Glomerular visceral epithelial cell (primary cell): Measurements from ENCODE around the gene SLC25A51.
"Not testable (repeated sequence)": the region's sequence is repeated elsewhere in the genome, so short reads cannot be mapped to it uniquely, and the experiment has no call there.

Experiments
- DNase-seq: peaks from one replicate; pipeline ENCODE4 v3.0.0-alpha.2; 2016; ENCODE audit errors: extremely low spot score

SLC25A51 gene

DNA sequence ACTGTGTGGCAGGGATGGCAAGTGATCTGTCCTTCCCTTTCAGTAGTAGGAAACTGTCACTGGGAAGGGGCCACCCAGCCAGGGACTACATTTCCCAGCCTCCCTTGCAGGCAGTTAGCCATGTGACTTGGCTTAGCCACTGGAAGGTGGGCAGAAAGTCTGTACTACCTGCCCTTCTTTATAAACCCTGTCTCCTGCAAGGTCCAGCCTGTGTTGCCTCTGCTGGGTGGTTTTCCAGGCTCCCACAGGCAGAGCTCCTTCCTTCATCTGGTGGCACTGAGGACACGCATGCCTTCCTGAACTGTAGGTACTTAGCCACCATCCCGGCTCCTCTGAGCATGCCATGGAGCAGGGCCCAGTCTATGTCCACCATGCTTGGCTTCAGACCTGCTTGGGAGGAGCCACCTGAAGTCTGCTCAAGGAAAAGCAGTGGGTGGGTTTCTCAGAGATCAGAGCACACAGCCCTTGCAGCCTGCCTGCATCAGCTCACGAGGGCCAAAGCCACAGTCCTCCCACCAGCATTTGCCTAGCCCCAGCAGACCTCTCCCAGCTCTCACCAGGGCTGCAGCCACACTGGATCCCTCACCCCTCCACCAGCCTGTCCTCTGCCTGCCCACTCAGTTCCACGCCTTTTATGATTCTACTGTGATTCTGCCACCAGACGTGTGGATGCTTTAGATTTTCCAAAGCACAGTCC lies 16.7 kb upstream of the SLC25A51 start:
- DNase-seq = no peak

GRCh38 chr9:37919956-37920335 lies 16.0 kb upstream of the SLC25A51 start:
- no peak for DNase-seq

DNA sequence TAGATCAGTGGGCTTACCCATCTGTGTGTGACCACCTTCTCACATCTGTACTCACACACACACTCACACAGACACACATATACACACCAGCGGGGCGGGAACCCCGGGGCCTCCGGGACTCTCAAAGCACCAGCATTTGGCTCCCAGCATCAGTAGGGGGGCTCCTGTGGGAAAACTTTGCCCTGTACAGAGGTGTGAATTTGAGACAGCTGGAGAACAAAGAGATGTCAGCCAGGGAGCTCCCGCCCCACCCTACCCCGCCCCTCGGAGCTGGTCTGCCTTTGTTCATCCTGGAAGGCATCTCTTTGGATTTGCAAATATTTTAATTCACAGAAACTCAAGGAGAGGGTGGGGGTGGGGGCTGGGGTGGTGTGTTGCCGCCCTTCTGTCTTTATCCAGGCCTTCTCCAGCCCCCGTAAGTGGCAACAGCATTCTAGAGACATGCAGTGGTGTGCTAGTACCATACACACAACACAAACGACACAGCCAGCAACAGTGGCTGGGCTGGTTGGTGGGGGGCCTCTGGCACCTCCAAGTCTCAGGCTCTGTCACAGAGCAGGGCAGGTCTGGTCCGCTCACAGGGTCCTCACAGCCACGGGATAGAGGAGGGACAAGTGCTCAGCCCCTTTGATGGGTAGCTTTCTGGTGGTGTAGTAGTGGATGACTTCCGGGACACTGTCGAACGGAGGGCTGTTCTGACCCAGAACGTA lies 15.5 kb upstream of the SLC25A51 start:
- DNase-seq = no peak

DNA sequence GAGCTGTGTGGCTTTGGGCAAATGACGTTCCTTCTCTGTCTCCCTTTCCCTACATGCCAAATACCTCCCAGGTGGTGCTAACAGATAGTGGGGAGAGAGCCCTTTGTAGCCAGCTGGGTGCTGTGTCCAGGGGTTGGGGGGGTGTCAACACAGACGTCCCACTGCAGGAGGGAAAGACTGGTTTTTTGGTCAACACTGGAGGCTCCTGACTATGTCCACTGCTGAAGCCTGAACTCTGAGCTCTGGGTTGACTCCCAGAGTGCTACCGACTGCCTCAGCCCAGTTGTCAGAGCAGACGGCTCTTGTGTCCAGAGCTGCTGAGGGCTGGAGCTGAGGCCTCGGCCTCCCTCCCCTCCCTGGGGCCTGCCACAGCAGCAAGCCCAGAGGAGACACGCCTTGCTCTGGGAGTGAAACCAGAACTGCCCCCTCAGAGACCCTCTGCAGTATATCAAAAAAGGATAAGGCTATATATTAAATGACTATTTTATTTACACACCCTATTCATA lies 14.8 kb upstream of the SLC25A51 start:
- no peak for DNase-seq

DNA sequence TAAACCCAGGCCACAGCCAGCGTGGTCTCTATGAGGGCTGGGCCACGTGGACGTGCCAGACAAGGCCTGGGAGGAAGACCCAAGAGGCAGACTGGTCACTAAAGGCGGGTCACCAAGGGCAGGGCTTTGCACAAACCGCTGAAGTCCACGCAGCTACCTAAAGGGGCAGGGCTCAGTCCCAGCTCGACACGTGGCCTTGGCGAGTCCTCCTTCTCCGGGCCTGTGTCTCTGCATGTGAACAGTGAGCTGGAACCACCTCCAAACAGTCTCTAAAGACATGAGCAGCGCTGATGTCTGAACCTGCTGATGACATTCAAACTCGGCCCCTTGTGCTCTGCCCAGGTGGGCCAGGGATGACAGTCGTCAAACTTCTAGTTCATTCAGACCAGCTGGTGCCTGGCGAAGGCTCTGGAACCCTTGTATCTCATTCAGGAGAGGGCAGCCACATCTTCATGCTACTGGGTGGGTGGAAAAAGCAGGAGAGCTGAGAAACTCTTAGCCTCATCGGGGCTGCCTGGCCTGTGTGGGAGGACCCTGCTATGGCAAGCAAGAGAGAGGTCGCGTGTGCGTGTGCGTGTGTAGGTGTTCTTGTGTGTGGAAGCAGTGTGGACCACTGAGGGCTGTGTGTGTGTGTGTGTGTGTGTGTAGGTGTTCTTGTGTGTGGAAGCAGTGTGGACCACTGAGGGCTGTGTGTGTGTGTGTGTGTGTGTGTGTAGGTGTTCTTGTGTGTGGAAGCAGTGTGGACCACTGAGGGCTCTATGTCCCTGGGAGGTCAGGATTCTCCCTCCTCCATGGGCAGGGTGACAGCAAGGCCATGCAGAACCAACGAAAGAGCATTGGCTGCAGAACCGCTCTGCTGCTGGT lies 14.1 kb upstream of the SLC25A51 start:
- no peak for DNase-seq

DNA sequence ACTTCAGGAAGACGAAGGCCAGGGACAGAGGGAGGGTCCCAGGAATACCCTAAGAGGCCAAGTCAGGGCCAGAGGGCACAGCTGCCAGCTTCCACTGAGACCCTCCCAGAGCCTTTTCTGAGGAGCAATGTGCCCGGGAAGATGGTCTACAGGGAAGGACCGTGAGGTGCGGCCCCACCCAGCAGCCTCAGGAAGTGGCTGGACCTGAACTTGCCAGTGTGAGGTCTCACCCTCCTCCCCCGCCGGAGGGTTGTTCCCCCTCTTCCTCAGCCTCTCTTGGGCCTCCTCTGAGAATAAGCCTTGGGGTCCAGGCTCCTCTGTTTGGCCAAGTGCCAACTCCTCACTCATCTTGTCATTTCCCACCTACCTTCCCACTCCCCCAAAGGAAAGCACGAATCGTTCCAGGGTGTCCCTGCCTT lies 13.4 kb upstream of the SLC25A51 start:
- no peak for DNase-seq

GRCh38 chr9:37916471-37917312 lies 12.8 kb upstream of the SLC25A51 start:
- DNase-seq = no peak

DNA sequence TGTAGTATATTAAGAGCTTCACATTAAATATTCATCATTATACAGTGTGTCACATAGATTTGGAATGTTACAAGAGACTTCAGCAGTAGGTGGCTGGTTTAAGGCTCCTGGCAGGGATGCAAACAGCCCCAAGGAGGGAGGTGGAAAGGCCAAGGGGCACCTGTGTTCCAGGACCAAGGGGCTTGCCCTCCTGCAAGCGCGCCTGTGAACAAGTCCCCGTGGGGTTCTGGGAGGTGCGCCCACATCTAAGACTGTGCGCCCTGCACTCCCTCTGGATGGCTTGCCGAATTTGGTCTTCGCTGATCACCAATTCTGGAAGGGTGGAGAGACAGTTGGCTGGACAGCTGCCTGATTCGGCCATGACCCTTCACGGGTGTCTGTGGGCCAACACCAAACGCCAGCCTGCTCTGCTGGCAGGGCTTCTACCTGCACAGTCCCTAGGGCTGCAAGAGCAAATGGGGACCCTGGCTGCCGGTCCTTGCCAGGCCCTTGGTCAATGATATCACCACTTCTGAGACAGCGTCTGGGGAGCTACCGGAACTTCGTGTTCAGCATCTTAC lies 12.1 kb upstream of the SLC25A51 start:
- no peak for DNase-seq

DNA sequence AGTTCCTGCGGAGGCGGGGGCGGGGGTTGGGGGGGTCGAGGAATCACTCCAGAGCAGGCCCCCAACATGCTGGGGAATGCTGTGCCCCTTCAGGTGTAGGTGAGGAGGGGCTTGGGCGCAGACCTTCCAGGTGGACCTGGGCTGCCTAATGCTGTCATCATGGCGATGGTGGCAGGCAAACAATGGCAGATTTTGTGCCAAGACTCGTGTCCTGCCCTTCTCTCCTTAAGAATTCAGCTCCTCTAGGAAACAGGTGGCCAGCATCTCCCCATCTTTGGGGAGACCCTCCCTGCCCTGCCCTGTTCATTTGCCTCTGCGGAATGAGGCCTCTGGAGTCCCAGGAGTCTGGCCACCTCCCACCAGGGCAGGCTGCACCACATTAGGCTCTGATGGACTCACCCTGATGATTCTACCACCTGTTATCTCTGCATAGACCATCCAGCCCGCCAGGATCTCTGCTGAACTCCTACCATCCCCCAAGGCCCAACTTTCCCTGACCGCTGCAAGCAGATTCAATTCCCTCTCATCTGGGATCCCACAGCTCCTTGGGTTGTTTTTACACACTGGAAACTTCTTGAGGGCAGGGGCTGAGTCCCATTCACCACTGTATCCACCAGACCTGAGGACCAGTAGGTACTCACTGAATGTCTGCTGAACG lies 10.9 kb upstream of the SLC25A51 start:
- DNase-seq = no peak

DNA sequence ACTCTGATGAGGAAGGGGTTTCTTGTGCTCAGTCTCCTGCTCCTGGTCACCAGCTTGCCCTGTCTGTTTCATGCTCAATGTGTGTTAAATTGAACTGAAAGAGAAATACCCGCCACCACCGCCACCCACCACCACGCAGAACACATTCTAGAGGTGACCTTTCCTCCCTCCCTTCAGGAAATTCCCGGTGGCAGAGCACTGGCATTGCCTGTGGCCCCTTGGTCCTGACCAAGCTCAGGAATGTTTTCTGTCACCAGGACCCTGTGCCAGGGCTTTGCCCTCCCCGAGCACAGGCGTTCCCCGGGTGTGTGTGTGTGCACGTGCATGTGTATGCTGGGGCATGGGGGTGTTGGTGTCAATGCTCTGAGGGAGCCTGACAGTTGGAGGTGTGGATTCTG lies 10.2 kb upstream of the SLC25A51 start:
- DNase-seq = no peak

DNA sequence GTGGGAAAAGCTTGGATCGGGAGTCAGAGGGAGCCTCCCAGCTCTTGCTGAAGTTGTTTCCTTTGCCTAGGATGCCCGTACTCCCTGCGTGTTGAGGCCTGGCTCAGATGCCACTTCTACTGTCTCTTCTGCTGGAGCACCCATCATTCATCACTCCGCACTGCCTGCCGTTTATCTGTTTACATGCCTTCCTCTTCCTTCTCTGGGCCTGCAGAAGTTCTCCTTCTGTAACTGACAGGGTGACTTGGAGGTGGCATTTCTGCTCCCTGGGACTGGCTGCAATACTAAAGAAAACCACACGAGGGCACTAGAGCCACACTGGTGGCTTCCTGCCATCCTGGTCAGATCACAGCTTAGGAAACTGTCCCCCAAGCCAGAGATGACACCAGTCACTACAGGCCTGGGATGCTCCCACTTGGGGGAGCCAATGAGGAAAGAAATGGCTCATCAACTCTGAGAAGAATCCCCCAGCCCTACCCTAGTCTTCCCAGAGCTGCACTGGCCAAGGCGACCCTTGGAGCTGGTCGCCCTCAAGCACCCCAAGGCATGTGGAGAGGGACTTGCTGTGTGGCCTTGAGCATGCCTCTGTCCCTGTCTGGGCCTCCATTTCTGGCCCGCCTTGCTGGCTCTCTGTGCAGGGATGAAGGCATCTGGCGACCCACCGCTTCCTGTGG lies 9.7 kb upstream of the SLC25A51 start:
- DNase-seq = peak; percentile 86

DNA sequence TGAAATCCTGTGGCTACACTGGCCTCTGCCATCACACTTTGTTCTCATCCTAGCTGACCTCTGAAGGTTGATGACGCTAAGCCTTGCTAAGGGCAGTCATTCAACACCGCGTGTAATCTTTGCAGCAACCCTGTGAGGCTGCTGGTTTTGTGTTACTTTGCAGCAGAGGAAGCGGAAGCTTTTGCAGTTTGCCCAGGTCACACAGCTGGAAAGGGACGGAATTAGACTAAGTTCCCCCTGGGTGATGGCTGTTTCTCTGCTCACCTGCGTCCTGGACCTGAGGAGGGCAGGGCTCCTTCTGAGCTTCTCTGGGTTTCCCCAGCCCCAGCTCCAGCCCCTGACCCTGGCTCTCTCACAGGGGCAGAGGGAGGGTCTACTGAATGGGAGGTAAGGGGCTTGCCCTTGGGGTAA lies 7.3 kb upstream of the SLC25A51 start:
- no peak for DNase-seq

DNA sequence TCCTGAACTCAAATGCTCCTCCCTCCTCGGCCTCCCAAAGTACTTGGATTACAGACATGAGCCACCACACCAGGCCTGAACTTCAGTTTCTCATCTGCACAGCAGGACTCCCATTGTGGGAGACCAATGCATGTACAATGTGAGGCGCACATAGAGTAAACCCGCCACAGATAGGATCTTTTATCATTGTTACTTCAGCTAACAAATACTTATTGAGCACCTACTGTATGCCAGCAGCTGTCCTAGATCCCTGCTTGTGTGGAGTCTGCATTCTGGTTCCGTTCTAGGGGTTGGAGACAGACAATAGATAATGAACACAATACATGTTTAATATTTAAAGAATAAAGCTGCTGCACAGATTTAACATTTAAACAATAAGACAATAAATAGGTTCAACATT lies 6.3 kb upstream of the SLC25A51 start:
- no peak for DNase-seq

DNA sequence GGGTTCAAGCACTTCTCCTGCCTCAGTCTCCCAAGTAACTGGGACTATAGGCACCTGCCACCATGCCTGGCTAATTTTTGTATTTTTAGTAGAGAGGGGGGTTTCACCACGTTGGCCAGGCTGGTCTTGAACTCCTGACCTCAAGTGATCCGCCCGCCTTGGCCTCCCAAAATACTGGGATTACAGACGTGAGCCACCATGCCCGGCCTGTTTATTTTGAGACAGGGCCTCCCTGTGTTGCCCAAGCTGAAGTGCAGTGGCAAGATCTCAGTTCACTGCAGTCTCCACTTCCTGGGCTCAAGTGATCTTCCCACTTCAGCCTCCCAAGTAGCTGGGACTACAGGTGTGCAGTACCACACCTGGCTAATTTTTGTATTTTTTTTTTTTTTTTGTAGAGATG lies 5.9 kb upstream of the SLC25A51 start:
- not testable (repeated sequence) for DNase-seq

DNA sequence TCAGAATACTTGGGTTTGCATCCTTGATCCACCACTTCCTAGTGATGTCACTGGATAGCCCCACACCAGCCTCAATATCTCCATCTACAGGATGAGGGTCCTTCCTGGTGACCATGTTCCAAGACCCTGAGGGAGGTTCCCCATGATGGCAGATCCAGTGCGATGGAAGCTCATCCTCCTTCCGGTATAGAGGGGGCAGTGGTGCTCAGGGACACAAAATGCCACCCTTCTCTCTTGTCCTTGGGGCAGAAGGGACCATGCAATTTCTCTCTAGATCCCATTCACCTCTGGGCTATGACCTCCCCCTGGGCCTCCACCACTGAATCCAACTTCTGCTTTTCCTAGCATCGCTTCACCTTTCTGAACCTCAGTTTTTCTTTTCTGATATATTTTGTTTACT lies 5.4 kb upstream of the SLC25A51 start:
- DNase-seq = no peak

GRCh38 chr9:37908698-37909186 lies 4.8 kb upstream of the SLC25A51 start:
- peak; percentile 21 for DNase-seq

- no peak for DNase-seq
Observed at GRCh38 chr9:37908283-37908682, 4.4 kb upstream of the SLC25A51 start.

GRCh38 chr9:37906312-37907239 lies 2.6 kb upstream of the SLC25A51 start:
- no peak for DNase-seq

DNA sequence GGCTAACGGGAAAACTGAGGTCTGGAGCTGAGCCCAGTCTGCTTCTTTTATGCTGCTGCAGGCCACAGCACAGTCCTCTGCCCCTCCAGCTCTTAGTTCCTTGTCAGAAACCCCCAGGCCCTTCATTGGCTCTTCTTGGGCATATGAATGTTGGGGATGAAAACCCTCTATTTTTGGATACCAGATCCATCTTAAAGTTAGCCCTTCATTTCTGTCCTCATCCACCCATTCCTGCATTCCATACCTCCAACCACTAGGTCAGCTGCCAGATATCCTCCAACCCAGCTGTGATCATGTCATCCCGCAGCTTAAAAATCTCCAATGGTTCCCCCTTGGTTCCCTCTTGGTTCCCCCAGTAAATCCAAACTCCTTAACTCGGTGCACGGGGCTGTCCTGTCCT lies 1.8 kb upstream of the SLC25A51 start:
- no peak for DNase-seq
